Fibroblast of villous mesenchyme (primary cell): Measurements from ENCODE around the gene MYT1. TPM values are rescaled to one million over a fixed set of nuclear protein-coding genes. Genes with fewer than 3 reads are reported as not detected.

Source experiments
- DNase-seq: peaks from one replicate; pipeline ENCODE4 v3.0.0-alpha.2; 2010; ENCODE audit warnings: low read depth
- H3K4me3 ChIP-seq: 2 replicates; pipeline ENCODE4 v1.5.1; 2011; ENCODE audit warnings: low read depth, mild to moderate bottlenecking, low read length
- total RNA-seq: library from RNA; depleted of rRNA; stranded (reverse); fragments of >200 nt; gene quantifications from 2 replicates; pipeline ENCODE4 v1.2.3, GENCODE V29; 2012
- TF ChIP-seq, protein P1 (sequence below): IDR thresholded peaks from 2 replicates; pipeline ENCODE4 v1.5.1; 2012; ENCODE audit warnings: low read depth, mild to moderate bottlenecking, low read length; ENCODE audit not compliant: insufficient read depth

MYT1 gene
- total RNA-seq, 1 donor: not detected

GRCh38 chr20:64203037-64203777, 39.0 kb downstream of the MYT1 start:
- no peak for DNase-seq
- TF ChIP-seq, protein P1, sequence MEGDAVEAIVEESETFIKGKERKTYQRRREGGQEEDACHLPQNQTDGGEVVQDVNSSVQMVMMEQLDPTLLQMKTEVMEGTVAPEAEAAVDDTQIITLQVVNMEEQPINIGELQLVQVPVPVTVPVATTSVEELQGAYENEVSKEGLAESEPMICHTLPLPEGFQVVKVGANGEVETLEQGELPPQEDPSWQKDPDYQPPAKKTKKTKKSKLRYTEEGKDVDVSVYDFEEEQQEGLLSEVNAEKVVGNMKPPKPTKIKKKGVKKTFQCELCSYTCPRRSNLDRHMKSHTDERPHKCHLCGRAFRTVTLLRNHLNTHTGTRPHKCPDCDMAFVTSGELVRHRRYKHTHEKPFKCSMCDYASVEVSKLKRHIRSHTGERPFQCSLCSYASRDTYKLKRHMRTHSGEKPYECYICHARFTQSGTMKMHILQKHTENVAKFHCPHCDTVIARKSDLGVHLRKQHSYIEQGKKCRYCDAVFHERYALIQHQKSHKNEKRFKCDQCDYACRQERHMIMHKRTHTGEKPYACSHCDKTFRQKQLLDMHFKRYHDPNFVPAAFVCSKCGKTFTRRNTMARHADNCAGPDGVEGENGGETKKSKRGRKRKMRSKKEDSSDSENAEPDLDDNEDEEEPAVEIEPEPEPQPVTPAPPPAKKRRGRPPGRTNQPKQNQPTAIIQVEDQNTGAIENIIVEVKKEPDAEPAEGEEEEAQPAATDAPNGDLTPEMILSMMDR: no peak
- no peak overlapping the region for H3K4me3 ChIP-seq

DNA sequence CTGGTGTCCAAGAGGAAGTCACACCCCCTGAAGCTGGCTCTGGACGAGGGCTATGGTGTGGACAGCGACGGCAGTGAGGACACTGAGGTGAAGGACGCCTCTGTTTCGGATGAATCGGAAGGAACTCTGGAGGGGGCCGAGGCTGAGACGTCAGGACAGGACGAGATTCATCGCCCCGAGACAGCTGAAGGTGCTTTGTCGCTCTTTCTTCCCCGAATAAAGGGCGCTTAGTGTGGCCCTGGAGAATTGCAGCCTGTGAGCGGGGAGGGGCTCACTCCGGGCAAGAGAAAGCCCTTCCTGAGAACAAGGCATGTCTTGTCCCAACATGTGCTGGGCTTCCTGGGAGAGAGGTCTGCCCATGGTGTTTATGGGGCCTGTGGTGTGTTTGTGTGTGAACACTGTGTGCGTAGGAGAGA, 41.4 kb downstream of the MYT1 start:
- DNase-seq: no peak
- H3K4me3 ChIP-seq: no peak overlapping the region
- TF ChIP-seq, protein P1: no peak

- TF ChIP-seq, protein P1: no peak
- DNase-seq: no peak
Measured at GRCh38 chr20:64206614-64207013, 42.4 kb downstream of the MYT1 start.

DNA sequence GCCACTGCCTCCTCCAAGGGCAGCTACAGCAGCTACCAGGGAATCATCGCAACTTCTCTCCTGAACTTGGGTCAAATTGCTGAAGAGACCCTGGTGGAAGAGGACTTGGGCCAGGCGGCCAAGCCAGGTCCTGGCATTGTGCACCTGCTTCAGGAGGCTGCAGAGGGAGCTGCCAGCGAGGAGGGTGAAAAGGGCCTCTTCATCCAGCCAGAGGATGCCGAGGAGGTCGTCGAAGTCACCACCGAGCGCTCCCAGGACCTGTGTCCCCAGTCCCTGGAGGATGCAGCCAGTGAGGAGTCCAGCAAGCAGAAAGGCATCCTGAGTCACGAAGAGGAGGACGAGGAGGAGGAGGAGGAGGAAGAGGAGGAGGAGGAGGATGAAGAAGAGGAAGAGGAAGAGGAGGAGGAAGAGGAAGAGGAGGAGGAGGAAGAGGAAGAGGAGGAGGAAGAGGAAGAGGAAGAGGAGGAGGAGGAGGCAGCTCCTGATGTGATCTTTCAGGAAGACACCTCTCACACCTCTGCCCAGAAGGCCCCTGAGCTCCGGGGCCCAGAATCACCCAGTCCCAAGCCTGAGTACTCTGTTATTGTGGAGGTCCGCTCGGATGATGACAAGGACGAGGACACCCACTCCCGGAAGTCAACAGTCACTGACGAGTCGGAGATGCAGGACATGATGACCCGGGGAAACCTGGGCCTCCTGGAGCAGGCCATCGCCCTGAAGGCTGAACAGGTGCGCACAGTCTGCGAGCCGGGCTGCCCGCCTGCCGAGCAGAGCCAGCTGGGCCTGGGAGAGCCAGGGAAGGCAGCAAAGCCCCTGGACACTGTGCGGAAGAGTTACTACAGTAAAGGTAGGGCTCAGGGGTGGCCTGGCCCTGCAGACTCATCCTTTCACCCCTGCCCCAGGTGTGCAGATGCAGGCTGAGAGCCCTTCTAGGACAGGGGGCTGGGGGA, 43.7 kb downstream of the MYT1 start:
- DNase-seq: no peak
- TF ChIP-seq, protein P1: no peak
- H3K4me3 ChIP-seq: no peak overlapping the region

More at GRCh38 chr20:64206614-64207013, 42.4 kb downstream of the MYT1 start:
- no peak overlapping the region for H3K4me3 ChIP-seq

DNA sequence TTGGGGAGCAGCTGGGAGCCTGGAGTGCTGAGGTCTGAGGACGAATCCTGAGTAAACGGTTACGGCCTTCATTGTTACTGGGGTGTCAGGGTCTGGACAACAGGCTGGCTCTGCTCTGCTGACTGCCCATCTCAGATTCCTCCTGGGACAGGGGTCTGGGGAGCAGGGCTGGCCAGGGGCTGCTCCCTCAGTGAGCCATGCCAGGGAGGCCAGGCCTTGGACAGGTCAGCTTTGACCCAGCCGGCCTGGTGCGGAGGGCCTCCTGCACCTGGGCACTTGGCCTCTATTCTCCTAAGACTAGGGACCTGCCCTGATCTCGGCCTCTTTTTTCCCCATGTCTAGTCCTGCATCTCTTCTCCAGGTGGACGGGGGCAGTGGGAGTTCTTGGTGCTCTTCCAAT, 44.9 kb downstream of the MYT1 start:
- no peak overlapping the region for H3K4me3 ChIP-seq
- TF ChIP-seq, protein P1: no peak
- DNase-seq: no peak

DNA sequence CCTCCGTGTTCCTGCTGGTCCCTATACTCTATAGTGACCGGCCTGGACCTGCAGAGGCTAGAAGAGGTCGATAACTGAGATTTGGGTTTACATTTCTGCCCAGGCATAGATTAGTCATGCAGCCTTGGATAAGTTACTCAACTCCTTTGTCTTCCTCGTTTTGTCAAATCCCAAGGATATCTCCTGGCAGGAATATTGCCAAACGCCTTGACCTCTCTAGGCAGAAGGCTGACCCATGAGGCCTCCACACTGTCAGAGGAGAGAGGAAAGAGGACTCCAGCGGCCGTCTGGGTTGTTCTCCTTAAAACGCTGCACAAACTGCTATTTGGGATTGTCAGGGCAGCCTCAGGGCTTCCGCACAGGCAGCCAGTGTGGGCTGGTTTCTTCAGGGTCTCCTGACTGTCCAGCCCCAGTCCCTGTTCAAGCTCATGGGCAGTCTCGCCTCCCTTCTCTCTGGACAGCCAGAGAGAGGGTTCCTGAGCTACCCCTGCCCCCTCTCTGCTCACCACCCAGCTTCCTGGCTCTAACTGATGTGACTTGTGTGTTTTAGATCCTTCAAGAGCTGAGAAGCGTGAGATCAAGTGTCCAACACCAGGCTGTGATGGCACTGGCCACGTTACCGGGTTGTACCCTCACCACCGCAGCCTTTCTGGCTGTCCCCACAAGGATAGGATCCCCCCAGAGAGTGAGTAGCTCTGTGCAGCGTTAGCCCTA, 46.6 kb downstream of the MYT1 start:
- no peak overlapping the region for H3K4me3 ChIP-seq
- TF ChIP-seq, protein P1: no peak
- DNase-seq: peak; percentile 31
